K562 (cell line): Measurements from ENCODE around the gene GGNBP2. TPM values are rescaled to one million over a fixed set of nuclear protein-coding genes. Genes with fewer than 3 reads are reported as not detected.

Source experiments
- ATF6 ChIP-seq: sonication (generic); formaldehyde crosslinking; IDR thresholded peaks from 2 replicates; pipeline ENCODE4 v1.4.0; 2020; ENCODE audit warnings: mild to moderate bottlenecking, missing genetic modification reagents
- BRD4 ChIP-seq: fragments of 200-600 bp; sonication (generic); IDR thresholded peaks from 2 replicates; pipeline ENCODE4 v1.6.1; 2017; ENCODE audit warnings: inconsistent platforms
- CC2D1A ChIP-seq: fragments of 450-650 bp; IDR thresholded peaks from 2 replicates; pipeline ENCODE4 v1.6.1; 2017; ENCODE audit warnings: mild to moderate bottlenecking
- CCAR2 ChIP-seq: fragments of 200-400 bp; formaldehyde crosslinking; IDR thresholded peaks from 2 replicates; pipeline ENCODE4 v1.6.1; 2017; ENCODE audit warnings: mild to moderate bottlenecking, low read depth, low read length
- MAFK ChIP-seq: IDR thresholded peaks from 2 replicates; pipeline ENCODE4 v1.6.1; 2011; ENCODE audit warnings: low read length, improper control_type of control experiment
- MCM2 ChIP-seq: fragments of 450-650 bp; IDR thresholded peaks from 2 replicates; pipeline ENCODE4 v1.6.1; 2017; ENCODE audit warnings: low read depth, mild to moderate bottlenecking
- MCM5 ChIP-seq: fragments of 450-650 bp; IDR thresholded peaks from 2 replicates; pipeline ENCODE4 v1.6.1; 2016; ENCODE audit warnings: low read depth
- MNT ChIP-seq, 2 experiments: fragments of 450-650 bp; conservative IDR thresholded peaks; 2 replicates each; pipeline ENCODE4 v1.6.1; 2017; ENCODE audit warnings: mild to moderate bottlenecking in 2 of 2, moderate library complexity in 2 of 2
- POLR2A ChIP-seq: fragments of 450-650 bp; conservative IDR thresholded peaks from 2 replicates; pipeline ENCODE4 v1.6.1; 2016
- SAP30 ChIP-seq: fragments of 200-600 bp; sonication (generic); IDR thresholded peaks from 2 replicates; pipeline ENCODE4 v1.6.1; 2012; ENCODE audit warnings: borderline replicate concordance, low read depth, mild to moderate bottlenecking, moderate library complexity, low read length, control low read depth, inconsistent platforms; ENCODE audit not compliant: insufficient read depth, poor library complexity, severe bottlenecking
- SMAD2 ChIP-seq: fragments of 150-350 bp; IDR thresholded peaks from 2 replicates; pipeline ENCODE4 v1.6.1; 2014; ENCODE audit warnings: low read depth, mild to moderate bottlenecking, low read length
- SRSF3 ChIP-seq: fragments of 200-400 bp; formaldehyde crosslinking; IDR thresholded peaks from 2 replicates; pipeline ENCODE4 v1.6.1; 2016; ENCODE audit warnings: mild to moderate bottlenecking, low read length, moderate library complexity; ENCODE audit not compliant: insufficient read depth
- TEAD2 ChIP-seq: fragments of 450-650 bp; IDR thresholded peaks from 2 replicates; pipeline ENCODE4 v1.6.1; 2016; ENCODE audit warnings: missing genetic modification characterization, control low read depth, missing compliant biosample characterization
- UBTF ChIP-seq, 2 experiments: IDR thresholded peaks; 2 replicates each; pipeline ENCODE4 v1.6.1; 2012; ENCODE audit warnings: improper control_type of control experiment in 2 of 2, low read depth in 2 of 2, low read length in 2 of 2, borderline replicate concordance in 1 of 2
- USF2 ChIP-seq: sonication (generic); formaldehyde crosslinking; IDR thresholded peaks from 2 replicates; pipeline ENCODE4 v1.5.0; 2020; ENCODE audit warnings: missing genetic modification reagents
- ZBTB34 ChIP-seq: fragments of 250-450 bp; sonication (Bioruptor Pico); IDR thresholded peaks from 2 replicates; pipeline ENCODE4 v1.8.0; 2021; ENCODE audit warnings: mild to moderate bottlenecking, moderate library complexity
- ZNF282 ChIP-seq: sonication (generic); formaldehyde crosslinking; IDR thresholded peaks from 2 replicates; pipeline ENCODE4 v1.8.1; 2023; ENCODE audit warnings: missing genetic modification reagents
- ZNF41 ChIP-seq: fragments of 250-450 bp; sonication (Bioruptor Pico); conservative IDR thresholded peaks from 2 replicates; pipeline ENCODE4 v1.4.0; 2020; ENCODE audit warnings: mild to moderate bottlenecking
- ZNF668 ChIP-seq: fragments of 250-450 bp; sonication (Bioruptor Pico); IDR thresholded peaks from 2 replicates; pipeline ENCODE4 v1.8.0; 2022; ENCODE audit warnings: mild to moderate bottlenecking, inconsistent platforms
- ZNF696 ChIP-seq: fragments of 250-450 bp; sonication (Bioruptor Pico); conservative IDR thresholded peaks from 2 replicates; pipeline ENCODE4 v1.4.0; 2020; ENCODE audit warnings: mild to moderate bottlenecking, moderate library complexity
- ZNF699 ChIP-seq: fragments of 250-450 bp; sonication (Bioruptor Pico); IDR thresholded peaks from 2 replicates; pipeline ENCODE4 v1.8.0; 2021; ENCODE audit warnings: mild to moderate bottlenecking, moderate library complexity; ENCODE audit not compliant: insufficient replicate concordance
- polyA plus RNA-seq, 8 experiments: library from polyadenylated mRNA; depleted of rRNA in 4 of 8; stranded (reverse) in 5 of 8; unstranded in 3 of 8; fragments of >200 nt; fragmentation: Nextera tagmentation in 2 of 8; fragmentation: Illumina TruSeq in 1 of 8; extraction: Ambion mirVana in 2 of 8; extraction: Trizol in 1 of 8; gene quantifications; 2 replicates each; pipeline versions ENCODE4 v1.2.1 to v1.2.3, GENCODE V29; 2011 to 2014; ENCODE audit warnings: inconsistent platforms in 1 of 8, missing spikeins in 1 of 8
- total RNA-seq, 7 experiments: library from RNA; depleted of rRNA in 6 of 7; stranded (reverse); fragments of >200 nt in 6 of 7; fragmentation: Illumina TruSeq in 2 of 7; extraction: Trizol in 2 of 7; gene quantifications; 2 replicates each; pipeline versions ENCODE4 v1.2.1 to v1.2.3, GENCODE V29; 2011 to 2021; ENCODE audit warnings: low replicate concordance in 1 of 7

GGNBP2 gene
- total and polyA plus RNA-seq, 9 of the 15 experiments (the other 6 are each of a cell fraction or from before 2014, with no cell fraction given): 35.7 to 96.6 (median 64.1) TPM

GRCh38 chr17:36599546-36600250, 55.0 kb downstream of the GGNBP2 start (continued):
- TF ChIP-seq UBTF (IDR thresholded peaks at IDR 0.05; ENCODE audit: borderline replicate concordance in 1 of 2, low read depth in 2 of 2, low read length in 2 of 2): 0 out of 4 replicates have a peak, but pooled peaks of 1 of the 2 experiments have one; percentile 19
- TF ChIP-seq ATF6 (CRISPR knock-in tag): no peak
- no peak for TF ChIP-seq ZNF41 (CRISPR knock-in tag)
- TF ChIP-seq SRSF3: no peak
- TF ChIP-seq MCM5: no peak
- no peak for TF ChIP-seq MCM2
- TF ChIP-seq TEAD2 (tag): no peak
- no peak for TF ChIP-seq ZNF699
- no peak for TF ChIP-seq ZNF282 (CRISPR knock-in tag)
- no peak for TF ChIP-seq MAFK
- peak; percentile 29; the same call in 1 of the 2 replicates for TF ChIP-seq POLR2A
- TF ChIP-seq SMAD2: no peak
- no peak for TF ChIP-seq CC2D1A
- TF ChIP-seq SAP30: no peak
- no peak for TF ChIP-seq ZNF696
- TF ChIP-seq USF2 (CRISPR knock-in tag): no peak
- no peak for TF ChIP-seq BRD4
- TF ChIP-seq CCAR2: no peak
- TF ChIP-seq ZBTB34: no peak
- TF ChIP-seq MNT (conservative IDR thresholded peaks at IDR 0.05): no peak
- no peak for TF ChIP-seq ZNF668 (CRISPR knock-in tag)
